ENCODE measurements around the gene MAGT1.

DNA sequence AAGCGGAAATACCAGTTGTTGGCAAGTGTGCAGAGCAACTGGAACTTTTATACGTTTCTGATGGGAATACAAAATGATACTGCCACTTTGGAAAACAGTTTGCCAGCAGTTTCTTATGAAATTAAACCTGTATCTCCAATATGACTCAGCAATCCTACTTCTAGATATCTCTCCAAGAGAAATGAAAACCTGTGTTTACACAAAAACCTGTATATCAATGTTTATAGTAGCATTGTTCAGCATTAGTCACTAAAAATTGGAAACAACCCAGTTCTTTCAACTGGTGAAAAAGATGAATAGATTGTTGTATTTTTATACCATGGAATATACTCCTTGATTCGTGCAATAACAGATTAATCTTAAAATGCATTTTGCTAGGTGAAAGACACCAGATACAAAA lies 42.1 kb upstream of the MAGT1 start:
- TF ChIP-seq POLR2A (IDR thresholded peaks at IDR 0.05), result no peak
- TF ChIP-seq, protein P1, sequence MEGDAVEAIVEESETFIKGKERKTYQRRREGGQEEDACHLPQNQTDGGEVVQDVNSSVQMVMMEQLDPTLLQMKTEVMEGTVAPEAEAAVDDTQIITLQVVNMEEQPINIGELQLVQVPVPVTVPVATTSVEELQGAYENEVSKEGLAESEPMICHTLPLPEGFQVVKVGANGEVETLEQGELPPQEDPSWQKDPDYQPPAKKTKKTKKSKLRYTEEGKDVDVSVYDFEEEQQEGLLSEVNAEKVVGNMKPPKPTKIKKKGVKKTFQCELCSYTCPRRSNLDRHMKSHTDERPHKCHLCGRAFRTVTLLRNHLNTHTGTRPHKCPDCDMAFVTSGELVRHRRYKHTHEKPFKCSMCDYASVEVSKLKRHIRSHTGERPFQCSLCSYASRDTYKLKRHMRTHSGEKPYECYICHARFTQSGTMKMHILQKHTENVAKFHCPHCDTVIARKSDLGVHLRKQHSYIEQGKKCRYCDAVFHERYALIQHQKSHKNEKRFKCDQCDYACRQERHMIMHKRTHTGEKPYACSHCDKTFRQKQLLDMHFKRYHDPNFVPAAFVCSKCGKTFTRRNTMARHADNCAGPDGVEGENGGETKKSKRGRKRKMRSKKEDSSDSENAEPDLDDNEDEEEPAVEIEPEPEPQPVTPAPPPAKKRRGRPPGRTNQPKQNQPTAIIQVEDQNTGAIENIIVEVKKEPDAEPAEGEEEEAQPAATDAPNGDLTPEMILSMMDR (IDR thresholded peaks at IDR 0.05), result no peak
